HCT116 (cell line): ENCODE results near the gene KHDRBS2. TPM values are rescaled to one million over a fixed set of nuclear protein-coding genes. Genes with fewer than 3 reads are reported as not detected.

Source experiments
- ATAC-seq: fragments of 200-7000 bp; cut with Tn5 transposase; 2 replicates; pipeline ENCODE4 v1.9.1; 2020; ENCODE audit warnings: mild to moderate bottlenecking, moderate library complexity
- BruUV-seq: library from RNA; stranded (reverse); fragments of 400-500 nt; replicated peaks from 2 replicates; lab custom pipeline; 2021; lab: Mats Ljungman, UMichigan
- CTCF ChIA-PET: fragments of 300-600 bp; sonication (Branson Sonifier 250); formaldehyde crosslinking; loops from one replicate; lab custom pipeline; 2021; ENCODE audit warnings: antibody characterized with exemption; lab: Charles Lee
- POLR2A ChIA-PET: fragments of 300-600, 350-600 bp; sonication (Branson Sonifier 250); formaldehyde crosslinking; loops from one replicate; lab custom pipeline; 2021; ENCODE audit warnings: antibody characterized with exemption; lab: Charles Lee
- RAD21 ChIA-PET, 2 experiments: fragments of 300-600 bp; sonication (Branson Sonifier 250); formaldehyde crosslinking; loops; one replicate each; lab custom pipeline; 2023; ENCODE audit warnings: low total read pairs in 2 of 2; ENCODE audit not compliant: uncharacterized antibody in 2 of 2, unreplicated experiment in 2 of 2, low non-redundant PET in 1 of 2; lab: Charles Lee
- DNase-seq: peaks from one replicate; pipeline ENCODE4 v3.0.0-alpha.2; 2010; ENCODE audit warnings: low read depth, low spot score
- H2AFZ ChIP-seq: fragments of 200-600 bp; shearing (Covaris generic), sonication (generic); 2 replicates; pipeline ENCODE4 v1.6.1; 2017; ENCODE audit warnings: low read depth, mixed run types, mixed read lengths, antibody characterized with exemption, low read length; ENCODE audit not compliant: poor library complexity, severe bottlenecking
- H3K27ac ChIP-seq: 2 replicates; pipeline ENCODE4 v1.5.1; 2012; ENCODE audit warnings: low read depth, low read length
- H3K27me3 ChIP-seq: fragments of 200-600 bp; sonication (generic); 2 replicates; pipeline ENCODE4 v1.6.1; 2016; ENCODE audit warnings: mixed run types, low read length, mixed read lengths; ENCODE audit not compliant: insufficient read depth
- H3K36me3 ChIP-seq, 2 experiments: fragments of 200-500 bp in 1 of 2; fragments of 200-600 bp in 1 of 2; sonication (Bioruptor generic) in 1 of 2; sonication (generic) in 1 of 2; 2 replicates each; pipeline versions ENCODE4 v1.5.1 to v1.6.1; 2014 to 2016; ENCODE audit warnings: low read length in 2 of 2, inconsistent platforms in 1 of 2, mixed read lengths in 1 of 2, mixed run types in 1 of 2; ENCODE audit not compliant: insufficient read depth in 2 of 2, control insufficient read depth in 1 of 2
- H3K4me1 ChIP-seq, 2 experiments: fragments of 200-600 bp in 1 of 2; sonication (generic) in 1 of 2; 2 replicates each; pipeline versions ENCODE4 v1.5.1 to v1.6.1; 2012 to 2017; ENCODE audit warnings: low read length in 2 of 2, inconsistent platforms in 1 of 2, mild to moderate bottlenecking in 1 of 2, mixed read lengths in 1 of 2, mixed run types in 1 of 2, moderate library complexity in 1 of 2; ENCODE audit not compliant: insufficient read depth in 2 of 2, control insufficient read depth in 1 of 2
- H3K4me2 ChIP-seq: fragments of 200-600 bp; sonication (generic); 2 replicates; pipeline ENCODE4 v1.6.1; 2017; ENCODE audit warnings: mixed run types, low read length, mixed read lengths
- H3K4me3 ChIP-seq, 2 experiments: fragments of 200-600 bp in 1 of 2; sonication (generic) in 1 of 2; replicated peaks in 1 of 2; 2 replicates each; pipeline ENCODE4 v1.5.1; 2011 to 2016; ENCODE audit warnings: low read length in 2 of 2, control low read depth in 1 of 2, low read depth in 1 of 2, mild to moderate bottlenecking in 1 of 2, mixed read lengths in 1 of 2, mixed run types in 1 of 2
- H3K79me2 ChIP-seq: fragments of 200-600 bp; sonication (generic); 2 replicates; pipeline ENCODE4 v1.6.1; 2017; ENCODE audit warnings: mild to moderate bottlenecking, mixed run types, low read length, moderate library complexity, mixed read lengths; ENCODE audit not compliant: insufficient read depth
- H3K9ac ChIP-seq: fragments of 200-600 bp; sonication (generic); 2 replicates; pipeline ENCODE4 v1.6.1; 2016; ENCODE audit warnings: low read length, mixed read lengths
- H3K9me2 ChIP-seq: fragments of 200-600 bp; sonication (generic), shearing (Covaris generic); 2 replicates; pipeline ENCODE4 v1.6.1; 2017; ENCODE audit warnings: mixed run types, mild to moderate bottlenecking, moderate library complexity; ENCODE audit not compliant: insufficient read depth
- H3K9me3 ChIP-seq, 2 experiments: fragments of 200-500 bp in 1 of 2; fragments of 200-600 bp in 1 of 2; sonication (Bioruptor generic) in 1 of 2; sonication (generic) in 1 of 2; 2 replicates each; pipeline ENCODE4 v1.6.1; 2014 to 2017; ENCODE audit warnings: low read length in 2 of 2, mixed read lengths in 2 of 2, inconsistent platforms in 1 of 2, low read depth in 1 of 2, mild to moderate bottlenecking in 1 of 2, mixed run types in 1 of 2, moderate library complexity in 1 of 2; ENCODE audit not compliant: control insufficient read depth in 1 of 2, insufficient read depth in 1 of 2
- H4K20me1 ChIP-seq: fragments of 200-600 bp; sonication (generic), shearing (Covaris generic); 2 replicates; pipeline ENCODE4 v1.6.1; 2017; ENCODE audit warnings: mixed run types, mild to moderate bottlenecking, moderate library complexity; ENCODE audit not compliant: insufficient read depth
- CBX3 ChIP-seq: IDR thresholded peaks from 2 replicates; pipeline ENCODE4 v1.6.1; 2012; ENCODE audit warnings: low read depth
- ELF1 ChIP-seq: IDR thresholded peaks from 2 replicates; pipeline ENCODE4 v1.6.1; 2012; ENCODE audit warnings: low read depth, borderline replicate concordance
- FOSL1 ChIP-seq: IDR thresholded peaks from 2 replicates; pipeline ENCODE4 v1.6.1; 2012; ENCODE audit warnings: low read depth
- POLR2A ChIP-seq: IDR thresholded peaks from 2 replicates; pipeline ENCODE4 v1.7.0; 2011; ENCODE audit warnings: borderline replicate concordance; ENCODE audit not compliant: insufficient read depth, insufficient read length; ENCODE audit errors: extremely low read depth
- POLR2AphosphoS5 ChIP-seq: IDR thresholded peaks from 2 replicates; pipeline ENCODE4 v1.6.1; 2011; ENCODE audit warnings: mild to moderate bottlenecking, low read depth, low read length, moderate library complexity
- SP1 ChIP-seq: IDR thresholded peaks from 2 replicates; pipeline ENCODE4 v1.6.1; 2012; ENCODE audit warnings: low read depth
- SRF ChIP-seq: IDR thresholded peaks from 2 replicates; pipeline ENCODE4 v1.6.1; 2012; ENCODE audit warnings: low read depth
- YY1 ChIP-seq: IDR thresholded peaks from 2 replicates; pipeline ENCODE4 v1.6.1; 2011; ENCODE audit warnings: low read length, low read depth, moderate library complexity, mild to moderate bottlenecking; ENCODE audit not compliant: insufficient replicate concordance; ENCODE audit errors: extremely low read depth
- ZFX ChIP-seq: fragments of 450-650 bp; IDR thresholded peaks from 2 replicates; pipeline ENCODE4 v1.6.1; 2017
- intact Hi-C: fragments of 100-400 bp; cut with micrococcal nuclease; formaldehyde crosslinking; loops from 2 replicates; pipeline ENCODE4 v1.10.0; 2022
- total RNA-seq: library from RNA; stranded (reverse); gene quantifications from one replicate; pipeline ENCODE4 v1.2.1, GENCODE V29; 2021; ENCODE audit not compliant: unreplicated experiment
- TF ChIP-seq, protein P1 (sequence below): IDR thresholded peaks from 2 replicates; pipeline ENCODE4 v1.6.1; 2012; ENCODE audit warnings: low read depth
- TF ChIP-seq, protein P2 (sequence below): IDR thresholded peaks from 2 replicates; pipeline ENCODE4 v1.6.1; 2011; ENCODE audit warnings: mild to moderate bottlenecking, low read length, moderate library complexity; ENCODE audit not compliant: insufficient replicate concordance; ENCODE audit errors: extremely low read depth
- TF ChIP-seq, protein P3 (sequence below): IDR thresholded peaks from 2 replicates; pipeline ENCODE4 v1.6.1; 2012
- TF ChIP-seq, protein P4 (sequence below): IDR thresholded peaks from 2 replicates; pipeline ENCODE4 v1.6.1; 2012

KHDRBS2 gene
- total RNA-seq, 1 experiment from 2014 or later = not detected

DNA sequence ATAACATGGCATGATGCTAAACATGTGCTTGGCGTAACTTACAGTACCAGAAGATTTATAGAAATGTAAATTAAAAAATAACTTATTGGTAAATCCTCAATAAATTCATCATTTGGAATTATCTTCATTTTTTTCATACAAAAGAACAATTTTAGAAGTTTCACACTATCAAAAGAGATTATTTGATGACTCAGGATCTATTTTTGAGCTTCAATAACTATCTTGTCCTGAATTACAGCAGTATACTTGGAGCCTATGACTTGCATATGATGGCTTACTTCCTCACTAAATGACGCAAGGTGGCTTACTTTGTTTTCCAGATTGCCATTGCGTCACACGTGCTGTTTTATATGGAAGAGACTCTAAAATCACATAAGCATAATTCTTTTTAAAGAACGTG lies 49.2 kb downstream of the KHDRBS2 start:
- ChIA-PET POLR2A (no interaction called here), RAD21 (no interaction called here), CTCF (no interaction called here)
- intact Hi-C loops = no loop called here
- H3K4me1 ChIP-seq = no peaks in the 10 kb centered on the region
- no peaks in the 10 kb centered on the region for H3K79me2 ChIP-seq
- H3K9me3 ChIP-seq = peaks cover 0 to 11% of the 10 kb centered on the region in 2 experiments; a peak in 1 of 4 replicates
- no peaks in the 10 kb centered on the region for H3K36me3 ChIP-seq
- no peak overlapping the region for H3K9ac ChIP-seq
- no peak overlapping the region for H2AFZ ChIP-seq
- no peak for DNase-seq
- H3K27ac ChIP-seq = no peak overlapping the region
- no TSS peak for BruUV-seq
- TF ChIP-seq YY1 (no peak), ELF1 (no peak), SP1 (no peak), FOSL1 (no peak), CBX3 (no peak), ZFX (no peak), POLR2A (no peak), SRF (no peak), POLR2AphosphoS5 (no peak)
- TF ChIP-seq, protein P1, sequence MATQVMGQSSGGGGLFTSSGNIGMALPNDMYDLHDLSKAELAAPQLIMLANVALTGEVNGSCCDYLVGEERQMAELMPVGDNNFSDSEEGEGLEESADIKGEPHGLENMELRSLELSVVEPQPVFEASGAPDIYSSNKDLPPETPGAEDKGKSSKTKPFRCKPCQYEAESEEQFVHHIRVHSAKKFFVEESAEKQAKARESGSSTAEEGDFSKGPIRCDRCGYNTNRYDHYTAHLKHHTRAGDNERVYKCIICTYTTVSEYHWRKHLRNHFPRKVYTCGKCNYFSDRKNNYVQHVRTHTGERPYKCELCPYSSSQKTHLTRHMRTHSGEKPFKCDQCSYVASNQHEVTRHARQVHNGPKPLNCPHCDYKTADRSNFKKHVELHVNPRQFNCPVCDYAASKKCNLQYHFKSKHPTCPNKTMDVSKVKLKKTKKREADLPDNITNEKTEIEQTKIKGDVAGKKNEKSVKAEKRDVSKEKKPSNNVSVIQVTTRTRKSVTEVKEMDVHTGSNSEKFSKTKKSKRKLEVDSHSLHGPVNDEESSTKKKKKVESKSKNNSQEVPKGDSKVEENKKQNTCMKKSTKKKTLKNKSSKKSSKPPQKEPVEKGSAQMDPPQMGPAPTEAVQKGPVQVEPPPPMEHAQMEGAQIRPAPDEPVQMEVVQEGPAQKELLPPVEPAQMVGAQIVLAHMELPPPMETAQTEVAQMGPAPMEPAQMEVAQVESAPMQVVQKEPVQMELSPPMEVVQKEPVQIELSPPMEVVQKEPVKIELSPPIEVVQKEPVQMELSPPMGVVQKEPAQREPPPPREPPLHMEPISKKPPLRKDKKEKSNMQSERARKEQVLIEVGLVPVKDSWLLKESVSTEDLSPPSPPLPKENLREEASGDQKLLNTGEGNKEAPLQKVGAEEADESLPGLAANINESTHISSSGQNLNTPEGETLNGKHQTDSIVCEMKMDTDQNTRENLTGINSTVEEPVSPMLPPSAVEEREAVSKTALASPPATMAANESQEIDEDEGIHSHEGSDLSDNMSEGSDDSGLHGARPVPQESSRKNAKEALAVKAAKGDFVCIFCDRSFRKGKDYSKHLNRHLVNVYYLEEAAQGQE = no peak
- TF ChIP-seq, protein P2, sequence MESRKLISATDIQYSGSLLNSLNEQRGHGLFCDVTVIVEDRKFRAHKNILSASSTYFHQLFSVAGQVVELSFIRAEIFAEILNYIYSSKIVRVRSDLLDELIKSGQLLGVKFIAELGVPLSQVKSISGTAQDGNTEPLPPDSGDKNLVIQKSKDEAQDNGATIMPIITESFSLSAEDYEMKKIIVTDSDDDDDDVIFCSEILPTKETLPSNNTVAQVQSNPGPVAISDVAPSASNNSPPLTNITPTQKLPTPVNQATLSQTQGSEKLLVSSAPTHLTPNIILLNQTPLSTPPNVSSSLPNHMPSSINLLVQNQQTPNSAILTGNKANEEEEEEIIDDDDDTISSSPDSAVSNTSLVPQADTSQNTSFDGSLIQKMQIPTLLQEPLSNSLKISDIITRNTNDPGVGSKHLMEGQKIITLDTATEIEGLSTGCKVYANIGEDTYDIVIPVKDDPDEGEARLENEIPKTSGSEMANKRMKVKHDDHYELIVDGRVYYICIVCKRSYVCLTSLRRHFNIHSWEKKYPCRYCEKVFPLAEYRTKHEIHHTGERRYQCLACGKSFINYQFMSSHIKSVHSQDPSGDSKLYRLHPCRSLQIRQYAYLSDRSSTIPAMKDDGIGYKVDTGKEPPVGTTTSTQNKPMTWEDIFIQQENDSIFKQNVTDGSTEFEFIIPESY = no peak
- TF ChIP-seq, protein P3, sequence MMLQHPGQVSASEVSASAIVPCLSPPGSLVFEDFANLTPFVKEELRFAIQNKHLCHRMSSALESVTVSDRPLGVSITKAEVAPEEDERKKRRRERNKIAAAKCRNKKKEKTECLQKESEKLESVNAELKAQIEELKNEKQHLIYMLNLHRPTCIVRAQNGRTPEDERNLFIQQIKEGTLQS = no peak
- TF ChIP-seq, protein P4, sequence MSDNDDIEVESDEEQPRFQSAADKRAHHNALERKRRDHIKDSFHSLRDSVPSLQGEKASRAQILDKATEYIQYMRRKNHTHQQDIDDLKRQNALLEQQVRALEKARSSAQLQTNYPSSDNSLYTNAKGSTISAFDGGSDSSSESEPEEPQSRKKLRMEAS = no peak
- ATAC-seq = no peak
- no peaks in the 10 kb centered on the region for H3K9me2 ChIP-seq
- H3K27me3 ChIP-seq = no peaks in the 10 kb centered on the region
- no peak overlapping the region for H3K4me3 ChIP-seq
- H3K4me2 ChIP-seq = no peak overlapping the region
- no peaks in the 10 kb centered on the region for H4K20me1 ChIP-seq
